ENCODE measurements around the gene SIAH3. TPM values are rescaled to one million over a fixed set of nuclear protein-coding genes. Genes with fewer than 3 reads are reported as not detected.

Gene SIAH3
- polyA plus RNA-seq, 1 donor from 2014 or later, result 4.9 TPM

GRCh38 chr13:45748941-45749759 lies 102.4 kb downstream of the SIAH3 start:
- no peaks in the 10 kb centered on the region for H3K9me3 ChIP-seq (ENCODE audit: low read length)
- H3K9me2 ChIP-seq (ENCODE audit: insufficient read depth, low read length), result no peaks in the 10 kb centered on the region
- H3K4me2 ChIP-seq (ENCODE audit: low read length), result no peak overlapping the region
- H3K4me3 ChIP-seq (ENCODE audit: low read length), result no peak overlapping the region
- H3K79me2 ChIP-seq (replicated peaks; ENCODE audit: insufficient read depth, low read length), result no peaks in the 10 kb centered on the region
- no peak for TF ChIP-seq TAF1 (IDR thresholded peaks at IDR 0.05; ENCODE audit: low read depth)
- no peak for TF ChIP-seq SMC3 (conservative IDR thresholded peaks at IDR 0.05; ENCODE audit: poor library complexity)
- no peak for TF ChIP-seq EP300 (conservative IDR thresholded peaks at IDR 0.05; ENCODE audit: poor library complexity, severe bottlenecking)
- no peak for TF ChIP-seq RAD21 (conservative IDR thresholded peaks at IDR 0.05)
- TF ChIP-seq MXI1 (conservative IDR thresholded peaks at IDR 0.05; ENCODE audit: poor library complexity, severe bottlenecking), result no peak
- no peak for TF ChIP-seq REST (IDR thresholded peaks at IDR 0.05; ENCODE audit: borderline replicate concordance)
- TF ChIP-seq CTCF (IDR thresholded peaks at IDR 0.05; ENCODE audit: poor library complexity, severe bottlenecking), result no peak
- H3K27ac ChIP-seq (ENCODE audit: low read length), result no peak overlapping the region
- no peaks in the 10 kb centered on the region for H3F3A ChIP-seq (ENCODE audit: insufficient read depth, low read length, poor library complexity, severe bottlenecking)
- H2AFZ ChIP-seq (ENCODE audit: low read depth, low read length), result no peak overlapping the region
- H4K20me1 ChIP-seq (ENCODE audit: insufficient read depth), result no peaks in the 10 kb centered on the region
- no peak overlapping the region for H3K9ac ChIP-seq (ENCODE audit: low read length)
- H3K36me3 ChIP-seq (ENCODE audit: insufficient read depth, low read length), result no peaks in the 10 kb centered on the region
- no peaks in the 10 kb centered on the region for H3K27me3 ChIP-seq (ENCODE audit: insufficient read depth, low read depth, low read length)

DNA sequence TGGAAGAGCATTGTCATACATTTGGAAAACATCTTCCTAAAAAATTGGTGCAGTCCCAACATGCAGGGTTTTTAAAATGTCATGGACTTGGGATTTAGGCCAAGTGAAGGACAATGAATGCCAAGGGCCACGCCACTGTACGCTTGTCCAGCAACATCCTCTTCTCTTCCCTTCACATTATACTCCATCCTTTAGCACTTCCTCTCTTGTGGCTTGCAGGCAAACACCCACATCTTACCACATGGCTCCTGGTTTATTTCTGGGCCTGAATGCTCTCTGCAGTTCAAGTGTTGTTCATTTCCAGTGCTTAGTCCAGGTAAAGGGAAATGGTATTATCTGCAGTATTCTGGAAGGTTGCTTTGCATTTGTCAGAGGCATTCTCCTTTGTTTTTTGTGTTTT lies 104.5 kb downstream of the SIAH3 start:
- Histone ChIP-seq H3K79me2 (replicated peaks; ENCODE audit: insufficient read depth, low read length) (no peaks in the 10 kb centered on the region), H2AFZ (ENCODE audit: low read depth, low read length) (no peak overlapping the region), H3K9ac (ENCODE audit: low read length) (no peak overlapping the region), H3K36me3 (ENCODE audit: insufficient read depth, low read length) (no peaks in the 10 kb centered on the region), H3K4me2 (ENCODE audit: low read length) (no peak overlapping the region), H3K4me3 (ENCODE audit: low read length) (no peak overlapping the region), H4K20me1 (ENCODE audit: insufficient read depth) (no peaks in the 10 kb centered on the region), H3K27ac (ENCODE audit: low read length) (no peak overlapping the region), H3K9me3 (ENCODE audit: low read length) (no peaks in the 10 kb centered on the region), H3K27me3 (ENCODE audit: insufficient read depth, low read depth, low read length) (no peaks in the 10 kb centered on the region), H3F3A (ENCODE audit: insufficient read depth, low read length, poor library complexity, severe bottlenecking) (no peaks in the 10 kb centered on the region), H3K9me2 (ENCODE audit: insufficient read depth, low read length) (no peaks in the 10 kb centered on the region)
- no peak for TF ChIP-seq POLR2AphosphoS5 (IDR thresholded peaks at IDR 0.05)

DNA sequence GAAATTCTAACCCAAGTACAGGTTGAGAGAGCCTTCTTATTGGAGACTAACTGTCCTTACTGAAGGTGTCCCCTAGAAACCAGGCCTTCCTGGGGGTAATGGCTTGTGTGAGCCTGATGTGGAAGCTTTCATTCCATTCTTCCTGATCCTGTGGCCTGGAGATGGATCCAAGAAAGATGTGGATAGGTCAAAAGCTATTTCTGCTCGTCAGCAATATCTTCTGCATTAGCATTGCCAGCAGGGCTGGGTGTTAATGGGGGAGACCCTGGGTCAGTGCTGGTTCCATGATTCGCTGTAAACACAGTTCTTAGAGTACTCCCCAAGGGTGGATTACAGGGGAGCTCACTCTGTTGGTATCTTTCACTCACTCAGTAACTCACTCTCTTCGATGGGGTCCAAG lies 106.6 kb downstream of the SIAH3 start:
- TF ChIP-seq RAD21 (conservative IDR thresholded peaks at IDR 0.05), result no peak
- no peak for TF ChIP-seq EZH2 (IDR thresholded peaks at IDR 0.05; ENCODE audit: borderline replicate concordance, insufficient read depth, low read length, poor library complexity, severe bottlenecking)
- no peak for TF ChIP-seq MXI1 (conservative IDR thresholded peaks at IDR 0.05; ENCODE audit: poor library complexity, severe bottlenecking)
- TF ChIP-seq CTCF (IDR thresholded peaks at IDR 0.05; ENCODE audit: poor library complexity, severe bottlenecking), result no peak
- TF ChIP-seq TAF1 (IDR thresholded peaks at IDR 0.05; ENCODE audit: low read depth), result no peak
- no peaks in the 10 kb centered on the region for H3K36me3 ChIP-seq (ENCODE audit: insufficient read depth, low read length)
- H3K27ac ChIP-seq (ENCODE audit: low read length), result no peak overlapping the region
- H3K9ac ChIP-seq (ENCODE audit: low read length), result no peak overlapping the region
- H3K9me2 ChIP-seq (ENCODE audit: insufficient read depth, low read length), result no peaks in the 10 kb centered on the region
- H3F3A ChIP-seq (ENCODE audit: insufficient read depth, low read length, poor library complexity, severe bottlenecking), result no peaks in the 10 kb centered on the region
- H3K4me3 ChIP-seq (ENCODE audit: low read length), result no peak overlapping the region
- H3K9me3 ChIP-seq (ENCODE audit: low read length), result no peaks in the 10 kb centered on the region
- no peak overlapping the region for H3K4me2 ChIP-seq (ENCODE audit: low read length)
- no peaks in the 10 kb centered on the region for H3K79me2 ChIP-seq (replicated peaks; ENCODE audit: insufficient read depth, low read length)
- H2AFZ ChIP-seq (ENCODE audit: low read depth, low read length), result no peak overlapping the region
- no peaks in the 10 kb centered on the region for H4K20me1 ChIP-seq (ENCODE audit: insufficient read depth)
- no peaks in the 10 kb centered on the region for H3K27me3 ChIP-seq (ENCODE audit: insufficient read depth, low read depth, low read length)

All from neural cell (in vitro differentiated cells).